Gastroesophageal sphincter (tissue), 4 donors: Measurements from ENCODE around the gene PTPRU. TPM values are rescaled to one million over a fixed set of nuclear protein-coding genes. Genes with fewer than 3 reads are reported as not detected.

Experiments
- ATAC-seq: fragments of 150-250 bp; one replicate; pipeline ENCODE4 v1.9.1; 2016; ENCODE audit warnings: mild to moderate bottlenecking, moderate library complexity
- H3K27ac ChIP-seq, 4 donors: fragments of 200-600 bp; sonication (generic) in 3 of 4; 1 replicate in 3 of 4; 2 replicates in 1 of 4; pipeline ENCODE4 v1.5.1; 2016 to 2019
- H3K27me3 ChIP-seq: fragments of 200-600 bp; sonication (generic); one replicate; pipeline ENCODE4 v1.5.1; 2019
- H3K36me3 ChIP-seq, 2 donors: fragments of 200-600 bp; sonication (generic); one replicate each; pipeline ENCODE4 v1.5.1; 2019; ENCODE audit warnings: control low read depth in 1 of 2
- H3K4me1 ChIP-seq, 3 donors: fragments of 200-600 bp; sonication (generic); 1 replicate in 2 of 3; 2 replicates in 1 of 3; pipeline ENCODE4 v1.5.1; 2016 to 2019; ENCODE audit warnings: control low read depth in 2 of 3
- H3K4me3 ChIP-seq, 2 donors: fragments of 200-600 bp; sonication (generic); one replicate each; pipeline ENCODE4 v1.5.1; 2019; ENCODE audit warnings: mild to moderate bottlenecking in 1 of 2, moderate library complexity in 1 of 2
- H3K9me3 ChIP-seq, 3 donors: fragments of 200-600 bp; sonication (generic); one replicate each; pipeline ENCODE4 v1.5.1; 2017 to 2019; ENCODE audit warnings: control low read depth in 2 of 3
- EP300 ChIP-seq: sonication (generic); formaldehyde crosslinking; IDR thresholded peaks from one replicate; pipeline ENCODE4 v1.6.1; 2017; ENCODE audit warnings: antibody characterized with exemption, mild to moderate bottlenecking
- POLR2A ChIP-seq, 2 donors: fragments of 450-650 bp; IDR thresholded peaks; one replicate each; pipeline ENCODE4 v1.6.1; 2017; ENCODE audit warnings: antibody characterized with exemption in 2 of 2, mild to moderate bottlenecking in 2 of 2, moderate library complexity in 1 of 2
- POLR2AphosphoS5 ChIP-seq: sonication (generic); formaldehyde crosslinking; IDR thresholded peaks from one replicate; pipeline ENCODE4 v1.6.1; 2017; ENCODE audit warnings: antibody characterized with exemption
- WGBS, 2 donors: methylation state at CpG; one replicate each; pipeline ENCODE4 v1.1.5; 2018; ENCODE audit warnings: low coverage in 1 of 2; 5-methylcytosine and 5-hydroxymethylcytosine counted together
- total RNA-seq, 4 donors: library from RNA; depleted of rRNA; stranded (reverse); fragments of >200 nt; gene quantifications; one replicate each; pipeline ENCODE4 v1.1.0, GENCODE V29; 2016
- TF ChIP-seq, protein P1 (sequence below), 4 experiments: fragments of 200-600 bp in 2 of 4; fragments of 450-650 bp in 2 of 4; sonication (generic) in 1 of 4; IDR thresholded peaks; one replicate each; pipeline ENCODE4 v1.5.1; 2017 to 2019; ENCODE audit warnings: antibody characterized with exemption in 4 of 4, mild to moderate bottlenecking in 2 of 4, moderate library complexity in 2 of 4

Gene PTPRU
- total RNA-seq, 4 donors from 2014 or later = 11.1 to 30.5 (median 23.7) TPM

DNA sequence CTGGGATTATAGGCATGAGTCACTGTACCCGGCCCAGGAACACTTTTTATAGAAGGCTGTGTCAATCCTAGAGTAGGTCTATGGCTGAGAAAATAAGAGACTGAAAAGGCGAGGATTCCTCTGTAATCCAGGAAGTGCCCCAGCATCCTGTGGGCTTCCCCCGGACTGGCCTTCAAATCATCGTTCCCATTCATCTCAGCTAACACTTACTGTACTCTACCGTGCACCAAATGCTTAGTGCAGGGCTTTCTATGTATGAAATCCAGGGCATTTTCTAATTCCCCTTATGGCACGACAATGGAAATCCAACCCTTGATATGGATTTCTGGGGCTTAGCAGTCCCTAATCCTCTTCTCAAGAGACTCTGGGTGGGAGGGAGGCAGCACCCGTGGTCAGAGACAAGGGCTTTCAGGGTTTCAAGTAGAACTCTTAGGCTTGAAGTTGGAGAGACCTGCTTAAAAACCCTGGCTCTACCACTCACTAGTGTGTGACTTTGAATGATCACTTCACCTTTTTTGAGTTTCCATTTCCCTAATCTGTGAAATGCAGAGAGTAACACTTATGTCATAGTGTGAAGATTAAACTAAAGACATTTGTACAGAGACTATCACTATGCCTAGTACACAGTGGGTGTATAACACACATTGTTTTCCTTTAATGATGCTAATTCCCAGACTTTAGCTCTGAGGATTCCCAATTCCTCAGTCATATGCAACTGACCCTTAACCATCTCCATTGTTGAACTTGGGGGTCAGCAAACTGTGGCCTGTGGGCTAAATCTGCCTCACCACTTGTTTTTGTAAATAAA lies 25.8 kb upstream of the PTPRU start:
- no peaks in the 10 kb centered on the region for H3K27me3 ChIP-seq
- H3K9me3 ChIP-seq = no peaks in the 10 kb centered on the region
- H3K27ac ChIP-seq = no peak overlapping the region
- no peak for ATAC-seq
- 70 to 94% methylated on average over 4 to 5 of the region's 7 CpGs for WGBS, 2 donors
- H3K4me3 ChIP-seq = no peak overlapping the region
- H3K4me1 ChIP-seq = no peaks in the 10 kb centered on the region
- TF ChIP-seq POLR2A (IDR thresholded peaks at IDR 0.05) (no peak), POLR2AphosphoS5 (no peak), EP300 (no peak)
- TF ChIP-seq, protein P1, sequence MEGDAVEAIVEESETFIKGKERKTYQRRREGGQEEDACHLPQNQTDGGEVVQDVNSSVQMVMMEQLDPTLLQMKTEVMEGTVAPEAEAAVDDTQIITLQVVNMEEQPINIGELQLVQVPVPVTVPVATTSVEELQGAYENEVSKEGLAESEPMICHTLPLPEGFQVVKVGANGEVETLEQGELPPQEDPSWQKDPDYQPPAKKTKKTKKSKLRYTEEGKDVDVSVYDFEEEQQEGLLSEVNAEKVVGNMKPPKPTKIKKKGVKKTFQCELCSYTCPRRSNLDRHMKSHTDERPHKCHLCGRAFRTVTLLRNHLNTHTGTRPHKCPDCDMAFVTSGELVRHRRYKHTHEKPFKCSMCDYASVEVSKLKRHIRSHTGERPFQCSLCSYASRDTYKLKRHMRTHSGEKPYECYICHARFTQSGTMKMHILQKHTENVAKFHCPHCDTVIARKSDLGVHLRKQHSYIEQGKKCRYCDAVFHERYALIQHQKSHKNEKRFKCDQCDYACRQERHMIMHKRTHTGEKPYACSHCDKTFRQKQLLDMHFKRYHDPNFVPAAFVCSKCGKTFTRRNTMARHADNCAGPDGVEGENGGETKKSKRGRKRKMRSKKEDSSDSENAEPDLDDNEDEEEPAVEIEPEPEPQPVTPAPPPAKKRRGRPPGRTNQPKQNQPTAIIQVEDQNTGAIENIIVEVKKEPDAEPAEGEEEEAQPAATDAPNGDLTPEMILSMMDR (IDR thresholded peaks at IDR 0.05) = no peak
- peaks cover 0 to 82% of the 10 kb centered on the region in 2 donors for H3K36me3 ChIP-seq

DNA sequence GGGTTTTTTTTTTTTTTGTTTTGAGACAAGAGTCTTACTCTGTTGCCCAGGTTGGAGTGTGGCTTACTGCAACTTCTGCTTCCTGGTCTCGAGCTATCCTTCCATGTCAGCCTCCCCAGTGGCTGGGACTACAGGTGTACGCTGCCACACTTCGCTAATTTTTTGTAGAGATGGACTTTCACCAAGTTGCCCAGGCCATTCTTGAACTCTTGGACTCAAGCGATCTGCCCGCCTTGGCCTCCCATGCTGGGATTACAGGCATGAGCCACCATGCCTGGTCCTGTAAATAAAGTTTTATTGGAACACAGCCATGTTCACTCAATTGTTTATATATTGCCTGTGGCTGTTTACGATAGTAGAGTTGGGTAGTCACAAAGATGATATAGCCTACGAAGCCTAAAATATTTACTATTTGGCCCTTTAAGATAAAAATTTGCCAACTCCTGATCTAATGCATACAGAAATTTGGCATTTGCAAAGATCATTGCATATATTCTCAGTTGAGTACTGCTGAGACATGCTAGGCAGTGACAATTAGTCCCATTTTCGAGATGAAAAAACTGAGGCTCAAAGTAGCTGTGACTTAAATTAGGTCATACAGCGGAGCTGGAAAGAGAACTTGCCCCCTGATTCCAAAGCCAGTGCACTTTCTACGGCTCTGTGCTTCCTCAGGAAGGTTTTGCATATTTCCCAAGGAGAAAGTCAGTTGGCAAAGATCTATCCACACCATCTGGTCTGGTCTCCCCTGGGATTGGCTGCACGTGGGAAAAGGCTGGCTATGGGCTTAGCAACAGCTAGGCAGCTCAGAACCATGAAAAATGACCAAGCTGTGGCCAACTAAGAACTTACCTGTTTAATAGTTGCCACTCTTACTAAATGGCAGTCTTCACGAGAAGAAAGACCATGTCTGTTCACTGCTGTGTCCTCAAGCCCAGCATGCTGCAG lies 25.0 kb upstream of the PTPRU start:
- ATAC-seq = no peak
- H3K4me3 ChIP-seq = no peak overlapping the region
- H3K9me3 ChIP-seq = no peaks in the 10 kb centered on the region
- no peak overlapping the region for H3K27ac ChIP-seq
- no peaks in the 10 kb centered on the region for H3K4me1 ChIP-seq
- 83 to 84% methylated on average over 7 of the region's 12 CpGs for WGBS, 2 donors
- H3K27me3 ChIP-seq = no peaks in the 10 kb centered on the region
- TF ChIP-seq, protein P1 (IDR thresholded peaks at IDR 0.05) = no peak
- no peak for TF ChIP-seq POLR2AphosphoS5
- no peak for TF ChIP-seq EP300
- TF ChIP-seq POLR2A (IDR thresholded peaks at IDR 0.05) = no peak
- H3K36me3 ChIP-seq = peaks cover 0 to 82% of the 10 kb centered on the region in 2 donors

DNA sequence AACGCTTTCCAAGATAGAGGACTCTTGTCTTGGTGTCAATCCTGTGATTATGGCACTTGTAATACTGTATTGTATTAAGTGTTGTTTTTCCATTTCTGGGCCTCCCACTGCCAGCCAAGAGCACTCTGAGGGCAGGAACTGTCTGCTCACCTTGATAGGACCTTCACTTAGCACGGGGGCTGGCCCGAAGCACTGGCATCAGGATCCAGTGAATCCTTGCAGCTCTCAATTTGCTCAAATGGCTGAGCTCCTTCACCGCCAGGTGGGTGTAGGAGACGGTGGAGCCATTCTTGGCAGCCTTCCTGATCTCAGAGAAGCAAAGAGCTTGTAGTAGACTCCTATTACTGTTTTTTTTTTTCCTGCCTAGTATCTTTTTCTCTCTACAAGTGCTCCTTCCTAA lies 23.3 kb upstream of the PTPRU start:
- H3K27me3 ChIP-seq = no peaks in the 10 kb centered on the region
- 78 to 85% methylated on average over 2 to 3 of the region's 5 CpGs for WGBS, 2 donors
- H3K9me3 ChIP-seq = no peaks in the 10 kb centered on the region
- H3K4me1 ChIP-seq = no peaks in the 10 kb centered on the region
- no peak overlapping the region for H3K4me3 ChIP-seq
- no peak overlapping the region for H3K27ac ChIP-seq
- TF ChIP-seq POLR2AphosphoS5 (no peak), POLR2A (IDR thresholded peaks at IDR 0.05) (no peak), EP300 (no peak)
- TF ChIP-seq, protein P1 (IDR thresholded peaks at IDR 0.05) = no peak
- no peak for ATAC-seq
- H3K36me3 ChIP-seq = peaks cover 0 to 80% of the 10 kb centered on the region in 2 donors

DNA sequence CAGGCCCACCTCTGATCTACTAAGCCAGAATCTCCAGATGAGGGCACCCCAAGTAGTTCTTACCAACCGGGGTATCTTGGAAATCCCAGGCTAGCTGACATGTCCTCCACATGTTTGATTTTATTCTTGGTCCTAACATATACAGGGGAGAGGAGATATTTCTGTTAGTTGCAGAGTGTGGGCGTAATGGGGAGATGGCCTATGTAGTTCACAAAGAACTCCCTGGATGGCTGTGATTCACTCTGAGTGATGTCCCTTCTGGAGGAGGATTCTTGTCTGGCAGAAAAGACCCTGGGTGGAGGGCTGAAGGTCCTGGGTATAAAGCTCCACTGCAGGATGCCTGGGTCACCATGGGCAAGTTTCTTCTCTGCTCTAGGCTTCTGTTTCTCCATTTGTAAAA lies 18.7 kb upstream of the PTPRU start:
- no peak overlapping the region for H3K27ac ChIP-seq
- no peaks in the 10 kb centered on the region for H3K27me3 ChIP-seq
- no peak overlapping the region for H3K4me3 ChIP-seq
- no peaks in the 10 kb centered on the region for H3K9me3 ChIP-seq
- WGBS, 2 donors = 85 to 92% methylated on average over 2 of the region's 2 CpGs
- H3K36me3 ChIP-seq = peaks cover 0 to 78% of the 10 kb centered on the region in 2 donors
- H3K4me1 ChIP-seq = no peaks in the 10 kb centered on the region
- no peak for TF ChIP-seq POLR2AphosphoS5
- TF ChIP-seq EP300 = no peak
- no peak for TF ChIP-seq POLR2A (IDR thresholded peaks at IDR 0.05)
- TF ChIP-seq, protein P1 (IDR thresholded peaks at IDR 0.05) = no peak
- no peak for ATAC-seq
